K562 (cell line): ENCODE measurements around the gene AP1AR. TPM values are rescaled to one million over a fixed set of nuclear protein-coding genes. Genes with fewer than 3 reads are reported as not detected.
A peak's percentile ranks its signal among the peaks of the same experiment; 100 is the strongest.

Experiments used
- ATAC-seq: fragments of 200-7000 bp; cut with Tn5 transposase; 3 replicates; pipeline ENCODE4 v1.9.1; 2020; ENCODE audit warnings: moderate library complexity
- BruUV-seq: library from RNA; stranded (reverse); fragments of 400-500 nt; replicated peaks from 2 replicates; lab custom pipeline; 2021; lab: Mats Ljungman, UMichigan
- CTCF ChIA-PET: fragments of 300-600 bp; formaldehyde crosslinking; extraction: SDS; loops from one replicate; lab custom pipeline; 2021; ENCODE audit warnings: low intra/inter-chr PET ratio; lab: Yijun Ruan, JAX
- POLR2A ChIA-PET: fragments of 300-600, 350-650 bp; sonication (Branson Sonifier 250); formaldehyde crosslinking; extraction: SDS; loops from one replicate; lab custom pipeline; 2021; ENCODE audit warnings: antibody characterized with exemption, inconsistent platforms; lab: Yijun Ruan, JAX
- DNase-seq, 4 experiments: peaks; one replicate each; pipeline versions ENCODE4 v3.0.0 to v3.0.0-alpha.2; 2011 to 2018; ENCODE audit warnings: low spot score in 3 of 4, mixed read lengths in 3 of 4; ENCODE audit errors: extremely low read depth in 1 of 4
- FAIRE-seq: peaks from 2 replicates; lab custom pipeline; 2011; peaks lifted over from hg19 to GRCh38; lab: Jason Lieb, UNC
- H2AFZ ChIP-seq: 2 replicates; pipeline ENCODE4 v1.6.0; 2011; ENCODE audit warnings: low read depth, low read length, control low read depth, inconsistent platforms
- H3K27ac ChIP-seq: fragments of 200-600 bp; 3 replicates; pipeline ENCODE4 v1.8.0; 2011; ENCODE audit warnings: low read depth, mild to moderate bottlenecking, control low read depth, inconsistent platforms, low read length, moderate library complexity, mixed read lengths; ENCODE audit errors: extremely low read depth
- H3K27me3 ChIP-seq, 2 experiments: fragments of 300-600 bp in 1 of 2; 2 replicates in 1 of 2; 3 replicates in 1 of 2; pipeline versions ENCODE4 v1.6.0 to v1.8.0; 2011; ENCODE audit warnings: inconsistent platforms in 2 of 2, low read length in 2 of 2, mild to moderate bottlenecking in 1 of 2, mixed read lengths in 1 of 2, moderate library complexity in 1 of 2; ENCODE audit not compliant: control insufficient read depth in 2 of 2, insufficient read depth in 2 of 2
- H3K36me3 ChIP-seq: fragments of 300-600 bp; 3 replicates; pipeline ENCODE4 v1.8.0; 2011; ENCODE audit warnings: mild to moderate bottlenecking, low read length, inconsistent platforms; ENCODE audit not compliant: control insufficient read depth, insufficient read depth
- H3K4me1 ChIP-seq, 2 experiments: fragments of 200-600 bp in 1 of 2; replicated peaks in 1 of 2; 2 replicates in 1 of 2; 3 replicates in 1 of 2; pipeline versions ENCODE4 v1.5.1 to v1.8.0; 2011; ENCODE audit warnings: inconsistent platforms in 2 of 2, low read length in 2 of 2, mild to moderate bottlenecking in 1 of 2, mixed read lengths in 1 of 2, moderate library complexity in 1 of 2; ENCODE audit not compliant: control insufficient read depth in 2 of 2, insufficient read depth in 2 of 2
- H3K4me2 ChIP-seq: 2 replicates; pipeline ENCODE4 v1.6.1; 2011; ENCODE audit warnings: low read length, control low read depth, inconsistent platforms, mixed read lengths; ENCODE audit not compliant: insufficient read depth
- H3K4me3 ChIP-seq: fragments of 200-600 bp; sonication (generic), shearing (Covaris generic); 2 replicates; pipeline ENCODE4 v1.5.1; 2016; ENCODE audit warnings: control low read depth, inconsistent platforms
- H3K79me2 ChIP-seq: fragments of 200-600 bp; 3 replicates; pipeline ENCODE4 v1.8.0; 2011; ENCODE audit warnings: low read length, inconsistent platforms; ENCODE audit not compliant: control insufficient read depth, insufficient read depth
- H3K9ac ChIP-seq, 2 experiments: 2 replicates each; pipeline versions ENCODE4 v1.6.0 to v1.6.1; 2011; ENCODE audit warnings: low read depth in 2 of 2, low read length in 2 of 2, control low read depth in 1 of 2, inconsistent platforms in 1 of 2, mild to moderate bottlenecking in 1 of 2, mixed read lengths in 1 of 2; ENCODE audit not compliant: insufficient read depth in 1 of 2
- H3K9me1 ChIP-seq: one replicate; pipeline ENCODE4 v1.6.0; 2011; ENCODE audit warnings: inconsistent platforms, mild to moderate bottlenecking, low read length, moderate library complexity; ENCODE audit not compliant: control insufficient read depth, insufficient read depth
- H3K9me3 ChIP-seq: replicated peaks from 2 replicates; pipeline ENCODE4 v1.5.1; 2011; ENCODE audit warnings: low read depth, low read length, inconsistent platforms; ENCODE audit not compliant: control insufficient read depth, insufficient read depth
- H4K20me1 ChIP-seq: replicated peaks from 2 replicates; pipeline ENCODE4 v1.6.1; 2011; ENCODE audit warnings: low read length, inconsistent platforms, mixed read lengths; ENCODE audit not compliant: control insufficient read depth, insufficient read depth
- IRF2 ChIP-seq: sonication (generic); formaldehyde crosslinking; IDR thresholded peaks from 2 replicates; pipeline ENCODE4 v1.8.1; 2022; ENCODE audit warnings: mild to moderate bottlenecking, missing genetic modification reagents
- ZC3H11A ChIP-seq: IDR thresholded peaks from 2 replicates; pipeline ENCODE4 v1.6.1; 2012; ENCODE audit warnings: low read depth, low read length, improper control_type of control experiment
- ZNF134 ChIP-seq: fragments of 250-450 bp; sonication (Bioruptor Pico); conservative IDR thresholded peaks from 2 replicates; pipeline ENCODE4 v1.4.0; 2020
- ZNF717 ChIP-seq: fragments of 250-450 bp; sonication (Bioruptor Pico); IDR thresholded peaks from 2 replicates; pipeline ENCODE4 v1.5.0; 2021
- WGBS: fragments of 100-300 bp; shearing (Covaris generic); methylation state at CpG from one replicate; pipeline ENCODE4 v1.1.6; 2016; ENCODE audit warnings: low coverage, mixed read lengths; ENCODE audit not compliant: insufficient coverage; ENCODE audit errors: missing lambda C conversion rate; 5-methylcytosine and 5-hydroxymethylcytosine counted together
- in situ Hi-C: fragments of 300-500 bp; cut with MboI; formaldehyde crosslinking; loops from 4 replicates; pipeline ENCODE4 v1.15.0; 2018; ENCODE audit warnings: inconsistent platforms, mixed read lengths
- intact Hi-C: fragments of 100-400 bp; cut with micrococcal nuclease; formaldehyde crosslinking; loops from 2 replicates; pipeline ENCODE4 v1.14.2; 2022
- polyA plus RNA-seq, 8 experiments: library from polyadenylated mRNA; depleted of rRNA in 4 of 8; stranded (reverse) in 5 of 8; unstranded in 3 of 8; fragments of >200 nt; fragmentation: Nextera tagmentation in 2 of 8; fragmentation: Illumina TruSeq in 1 of 8; extraction: Ambion mirVana in 2 of 8; extraction: Trizol in 1 of 8; gene quantifications; 2 replicates each; pipeline versions ENCODE4 v1.2.1 to v1.2.3, GENCODE V29; 2011 to 2014; ENCODE audit warnings: inconsistent platforms in 1 of 8, missing spikeins in 1 of 8
- total RNA-seq, 7 experiments: library from RNA; depleted of rRNA in 6 of 7; stranded (reverse); fragments of >200 nt in 6 of 7; fragmentation: Illumina TruSeq in 2 of 7; extraction: Trizol in 2 of 7; gene quantifications; 2 replicates each; pipeline versions ENCODE4 v1.2.1 to v1.2.3, GENCODE V29; 2011 to 2021; ENCODE audit warnings: low replicate concordance in 1 of 7
- TF ChIP-seq, protein P1 (sequence below): IDR thresholded peaks from 2 replicates; pipeline ENCODE4 v1.6.1; 2016; ENCODE audit warnings: missing genetic modification characterization, missing compliant biosample characterization
- TF ChIP-seq, protein P2 (sequence below): fragments of 450-650 bp; IDR thresholded peaks from 2 replicates; pipeline ENCODE4 v1.6.1; 2018; ENCODE audit not compliant: partially characterized antibody

Gene AP1AR
- total and polyA plus RNA-seq, 9 of the 15 experiments (the other 6 are each of a cell fraction or from before 2014, with no cell fraction given): 2.6 to 20.7 (median 12.2) TPM

DNA sequence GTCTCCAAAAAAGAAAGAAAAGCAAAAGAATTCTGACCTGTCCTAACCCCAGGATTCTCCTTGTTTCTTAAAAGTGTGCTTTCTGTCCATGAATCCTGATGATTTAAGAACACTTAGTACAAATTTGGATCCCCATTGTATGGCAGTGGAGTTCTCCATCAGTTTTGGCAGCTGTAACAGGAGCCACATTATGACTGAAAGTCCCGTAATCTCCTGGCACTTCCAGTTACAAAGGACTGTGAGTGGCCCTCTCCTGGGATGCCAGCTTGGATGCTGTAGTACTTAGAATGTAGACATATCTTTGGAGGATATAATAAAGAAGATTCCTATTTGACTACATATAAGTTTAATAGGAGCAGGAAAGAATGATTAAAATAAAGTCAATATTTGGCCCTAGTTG is 20.6 kb downstream of the AP1AR start (continued):
- TF ChIP-seq, protein P1, sequence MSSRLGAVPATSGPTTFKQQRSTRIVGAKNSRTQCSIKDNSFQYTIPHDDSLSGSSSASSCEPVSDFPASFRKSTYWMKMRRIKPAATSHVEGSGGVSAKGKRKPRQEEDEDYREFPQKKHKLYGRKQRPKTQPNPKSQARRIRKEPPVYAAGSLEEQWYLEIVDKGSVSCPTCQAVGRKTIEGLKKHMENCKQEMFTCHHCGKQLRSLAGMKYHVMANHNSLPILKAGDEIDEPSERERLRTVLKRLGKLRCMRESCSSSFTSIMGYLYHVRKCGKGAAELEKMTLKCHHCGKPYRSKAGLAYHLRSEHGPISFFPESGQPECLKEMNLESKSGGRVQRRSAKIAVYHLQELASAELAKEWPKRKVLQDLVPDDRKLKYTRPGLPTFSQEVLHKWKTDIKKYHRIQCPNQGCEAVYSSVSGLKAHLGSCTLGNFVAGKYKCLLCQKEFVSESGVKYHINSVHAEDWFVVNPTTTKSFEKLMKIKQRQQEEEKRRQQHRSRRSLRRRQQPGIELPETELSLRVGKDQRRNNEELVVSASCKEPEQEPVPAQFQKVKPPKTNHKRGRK (tag): no peak
- no peak for TF ChIP-seq IRF2 (CRISPR knock-in tag)
- no peak for TF ChIP-seq ZNF134
- no peak for TF ChIP-seq ZNF717 (CRISPR knock-in tag)

DNA sequence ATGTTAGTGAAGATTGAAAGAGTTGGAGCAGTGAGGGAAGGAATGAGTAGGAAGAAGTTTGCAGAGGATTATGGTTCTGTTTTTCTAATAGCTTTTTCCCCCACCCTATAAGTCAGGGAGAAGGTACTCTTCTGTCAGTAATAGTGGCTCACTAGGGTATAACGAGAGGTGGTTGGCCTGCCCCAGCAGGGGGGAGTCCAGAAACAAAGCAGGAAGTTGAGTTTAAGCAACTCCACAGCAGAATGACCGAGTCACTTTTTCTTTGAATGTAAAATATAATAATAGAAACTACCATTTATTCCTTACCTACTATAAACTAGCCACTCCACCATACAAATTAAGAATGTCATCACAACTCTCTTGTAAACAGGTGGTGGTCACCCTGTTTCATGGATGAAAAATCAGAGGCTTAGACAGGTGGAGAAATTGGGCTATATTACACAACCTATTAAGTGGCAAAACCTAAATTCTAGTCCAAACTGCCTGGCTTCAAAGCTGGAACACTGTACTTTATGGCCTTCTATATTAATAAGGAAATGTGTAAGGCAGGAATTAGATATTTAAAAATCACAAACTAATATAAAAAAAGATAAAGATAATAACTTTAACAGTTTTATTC is 21.9 kb downstream of the AP1AR start:
- 28% methylated on average over 2 of the region's 2 CpGs for WGBS
- H3K9me3 ChIP-seq: no peaks in the 10 kb centered on the region; the same call in 1 of the 2 replicates
- ChIA-PET POLR2A (no interaction called here), CTCF (no interaction called here)
- DNase-seq (no peak), FAIRE-seq (no peak), ATAC-seq (peak; percentile 65)
- no peak overlapping the region; the same call in 1 of the 2 replicates for H2AFZ ChIP-seq
- no TSS peak for BruUV-seq
- no peaks in the 10 kb centered on the region for H3K79me2 ChIP-seq
- H3K9me1 ChIP-seq: no peaks in the 10 kb centered on the region
- H3K4me1 ChIP-seq: no peaks in the 10 kb centered on the region; a peak in 1 of 5 replicates
- in situ Hi-C loops (no loop called here), intact Hi-C loops (no loop called here)
- H3K27me3 ChIP-seq: no peaks in the 10 kb centered on the region
- TF ChIP-seq, protein P2, sequence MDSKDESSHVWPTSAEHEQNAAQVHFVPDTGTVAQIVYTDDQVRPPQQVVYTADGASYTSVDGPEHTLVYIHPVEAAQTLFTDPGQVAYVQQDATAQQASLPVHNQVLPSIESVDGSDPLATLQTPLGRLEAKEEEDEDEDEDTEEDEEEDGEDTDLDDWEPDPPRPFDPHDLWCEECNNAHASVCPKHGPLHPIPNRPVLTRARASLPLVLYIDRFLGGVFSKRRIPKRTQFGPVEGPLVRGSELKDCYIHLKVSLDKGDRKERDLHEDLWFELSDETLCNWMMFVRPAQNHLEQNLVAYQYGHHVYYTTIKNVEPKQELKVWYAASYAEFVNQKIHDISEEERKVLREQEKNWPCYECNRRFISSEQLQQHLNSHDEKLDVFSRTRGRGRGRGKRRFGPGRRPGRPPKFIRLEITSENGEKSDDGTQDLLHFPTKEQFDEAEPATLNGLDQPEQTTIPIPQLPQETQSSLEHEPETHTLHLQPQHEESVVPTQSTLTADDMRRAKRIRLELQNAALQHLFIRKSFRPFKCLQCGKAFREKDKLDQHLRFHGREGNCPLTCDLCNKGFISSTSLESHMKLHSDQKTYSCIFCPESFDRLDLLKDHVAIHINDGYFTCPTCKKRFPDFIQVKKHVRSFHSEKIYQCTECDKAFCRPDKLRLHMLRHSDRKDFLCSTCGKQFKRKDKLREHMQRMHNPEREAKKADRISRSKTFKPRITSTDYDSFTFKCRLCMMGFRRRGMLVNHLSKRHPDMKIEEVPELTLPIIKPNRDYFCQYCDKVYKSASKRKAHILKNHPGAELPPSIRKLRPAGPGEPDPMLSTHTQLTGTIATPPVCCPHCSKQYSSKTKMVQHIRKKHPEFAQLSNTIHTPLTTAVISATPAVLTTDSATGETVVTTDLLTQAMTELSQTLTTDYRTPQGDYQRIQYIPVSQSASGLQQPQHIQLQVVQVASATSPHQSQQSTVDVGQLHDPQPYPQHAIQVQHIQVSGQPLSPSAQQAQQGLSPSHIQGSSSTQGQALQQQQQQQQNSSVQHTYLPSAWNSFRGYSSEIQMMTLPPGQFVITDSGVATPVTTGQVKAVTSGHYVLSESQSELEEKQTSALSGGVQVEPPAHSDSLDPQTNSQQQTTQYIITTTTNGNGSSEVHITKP: peak; percentile 69
- TF ChIP-seq ZC3H11A: no peak
- no peaks in the 10 kb centered on the region for H4K20me1 ChIP-seq
- peaks cover 9% of the 10 kb centered on the region; the same call in 1 of the 3 replicates for H3K36me3 ChIP-seq
- H3K27ac ChIP-seq: 0 out of 3 replicates have a peak overlapping the region, but pooled peaks have one; percentile 29
- H3K4me3 ChIP-seq: no peak overlapping the region
- no peak overlapping the region for H3K9ac ChIP-seq
- no peak overlapping the region for H3K4me2 ChIP-seq
